GM23248 (cell line): ENCODE measurements around the gene ZNF486.

Experiments
- EZH2 ChIP-seq: fragments of 200-600 bp; sonication (generic); IDR thresholded peaks from 2 replicates; pipeline ENCODE4 v1.6.1; 2018; ENCODE audit warnings: antibody characterized with exemption, mild to moderate bottlenecking; ENCODE audit not compliant: insufficient read depth, poor library complexity, severe bottlenecking
- EZH2phosphoT487 ChIP-seq: fragments of 200-600 bp; sonication (generic); IDR thresholded peaks from 2 replicates; pipeline ENCODE4 v1.6.1; 2018; ENCODE audit warnings: antibody characterized with exemption, moderate library complexity, mild to moderate bottlenecking, low read depth; ENCODE audit not compliant: insufficient read depth

GRCh38 chr19:20167651-20168122, 673 bp downstream of the ZNF486 start:
- TF ChIP-seq EZH2phosphoT487 = no peak
- TF ChIP-seq EZH2 = no peak
